ENCODE results near the gene PRR15. TPM values are rescaled to one million over a fixed set of nuclear protein-coding genes. Genes with fewer than 3 reads are reported as not detected.

Gene PRR15
- total RNA-seq, 1 experiment from 2014 or later: 2.9 TPM

DNA sequence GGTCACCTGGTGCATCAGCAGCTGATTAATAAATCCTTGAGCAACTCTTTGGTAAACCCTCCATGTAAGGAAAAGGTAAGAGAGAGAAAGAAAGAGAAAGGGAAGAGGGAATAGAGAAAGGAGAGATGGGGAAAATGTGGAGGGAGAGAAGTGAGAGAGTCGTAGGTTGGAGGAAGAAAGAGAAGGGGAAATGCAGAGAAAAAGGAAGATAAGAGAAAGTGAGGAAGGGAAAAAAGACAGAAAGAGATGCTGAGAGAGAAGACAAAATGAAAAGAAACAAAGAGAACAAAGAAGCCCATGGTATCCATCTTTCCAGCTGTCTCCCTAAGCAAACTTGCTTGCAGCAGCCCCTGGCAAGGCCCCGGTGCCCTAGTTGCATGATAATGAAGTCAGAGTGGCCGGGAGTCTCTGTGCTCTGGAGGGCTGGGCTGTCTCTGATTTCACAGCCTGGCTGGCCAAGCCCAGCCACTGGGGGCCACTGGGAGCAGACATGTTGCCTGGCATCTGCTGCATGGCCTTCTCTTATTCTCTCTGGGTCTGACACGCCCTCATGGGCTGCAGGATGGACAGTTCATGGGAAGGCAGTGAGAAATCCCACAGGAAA lies 48.4 kb downstream of the PRR15 start:
- peaks cover 0 to 18% of the 10 kb centered on the region in 2 experiments; a peak in 1 of 4 replicates for H3K4me1 ChIP-seq (ENCODE audit: control insufficient read depth in 1 of 2, insufficient read depth in 2 of 2, low read length in 2 of 2)
- RAD21 ChIA-PET (ENCODE audit: low non-redundant PET in 1 of 2, low total read pairs in 2 of 2, uncharacterized antibody in 2 of 2, unreplicated experiment in 2 of 2): no interaction called here
- CTCF ChIA-PET: no interaction called here

More for the DNA sequence above, 48.4 kb downstream of the PRR15 start:
- Histone ChIP-seq H3K9ac (ENCODE audit: low read length) (no peak overlapping the region), H3K27me3 (ENCODE audit: insufficient read depth, low read length) (no peaks in the 10 kb centered on the region), H3K36me3 (ENCODE audit: control insufficient read depth in 1 of 2, insufficient read depth in 2 of 2, low read length in 2 of 2) (no peaks in the 10 kb centered on the region), H3K27ac (ENCODE audit: low read depth, low read length) (no peak overlapping the region), H4K20me1 (ENCODE audit: insufficient read depth) (no peaks in the 10 kb centered on the region), H3K4me3 (replicated peaks in 1 of 2; ENCODE audit: low read depth in 1 of 2, low read length in 2 of 2) (no peak overlapping the region), H2AFZ (ENCODE audit: low read depth, low read length, poor library complexity, severe bottlenecking) (no peak overlapping the region), H3K79me2 (ENCODE audit: insufficient read depth, low read length) (no peaks in the 10 kb centered on the region), H3K9me3 (ENCODE audit: control insufficient read depth in 1 of 2, insufficient read depth in 1 of 2, low read depth in 1 of 2, low read length in 2 of 2) (0 out of 4 replicates have a peak, but pooled peaks cover 0 to 3% of the 10 kb centered on the region in 2 experiments), H3K9me2 (ENCODE audit: insufficient read depth) (no peaks in the 10 kb centered on the region), H3K4me2 (ENCODE audit: low read length) (no peak overlapping the region)
- intact Hi-C loops (cut with micrococcal nuclease): no loop called here
- POLR2A ChIA-PET: no interaction called here
- DNase-seq (ENCODE audit: low read depth, low spot score) (no peak), ATAC-seq (no peak)
- BruUV-seq (replicated peaks): no TSS peak
- TF ChIP-seq, protein P1, sequence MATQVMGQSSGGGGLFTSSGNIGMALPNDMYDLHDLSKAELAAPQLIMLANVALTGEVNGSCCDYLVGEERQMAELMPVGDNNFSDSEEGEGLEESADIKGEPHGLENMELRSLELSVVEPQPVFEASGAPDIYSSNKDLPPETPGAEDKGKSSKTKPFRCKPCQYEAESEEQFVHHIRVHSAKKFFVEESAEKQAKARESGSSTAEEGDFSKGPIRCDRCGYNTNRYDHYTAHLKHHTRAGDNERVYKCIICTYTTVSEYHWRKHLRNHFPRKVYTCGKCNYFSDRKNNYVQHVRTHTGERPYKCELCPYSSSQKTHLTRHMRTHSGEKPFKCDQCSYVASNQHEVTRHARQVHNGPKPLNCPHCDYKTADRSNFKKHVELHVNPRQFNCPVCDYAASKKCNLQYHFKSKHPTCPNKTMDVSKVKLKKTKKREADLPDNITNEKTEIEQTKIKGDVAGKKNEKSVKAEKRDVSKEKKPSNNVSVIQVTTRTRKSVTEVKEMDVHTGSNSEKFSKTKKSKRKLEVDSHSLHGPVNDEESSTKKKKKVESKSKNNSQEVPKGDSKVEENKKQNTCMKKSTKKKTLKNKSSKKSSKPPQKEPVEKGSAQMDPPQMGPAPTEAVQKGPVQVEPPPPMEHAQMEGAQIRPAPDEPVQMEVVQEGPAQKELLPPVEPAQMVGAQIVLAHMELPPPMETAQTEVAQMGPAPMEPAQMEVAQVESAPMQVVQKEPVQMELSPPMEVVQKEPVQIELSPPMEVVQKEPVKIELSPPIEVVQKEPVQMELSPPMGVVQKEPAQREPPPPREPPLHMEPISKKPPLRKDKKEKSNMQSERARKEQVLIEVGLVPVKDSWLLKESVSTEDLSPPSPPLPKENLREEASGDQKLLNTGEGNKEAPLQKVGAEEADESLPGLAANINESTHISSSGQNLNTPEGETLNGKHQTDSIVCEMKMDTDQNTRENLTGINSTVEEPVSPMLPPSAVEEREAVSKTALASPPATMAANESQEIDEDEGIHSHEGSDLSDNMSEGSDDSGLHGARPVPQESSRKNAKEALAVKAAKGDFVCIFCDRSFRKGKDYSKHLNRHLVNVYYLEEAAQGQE (IDR thresholded peaks at IDR 0.05; ENCODE audit: low read depth): no peak
- no peak for TF ChIP-seq JUND (IDR thresholded peaks at IDR 0.05)
- TF ChIP-seq RAD21 (IDR thresholded peaks at IDR 0.05; ENCODE audit: low read depth): no peak
- no peak for TF ChIP-seq POLR2A (IDR thresholded peaks at IDR 0.05; ENCODE audit: borderline replicate concordance, extremely low read depth, insufficient read depth, insufficient read length)
- no peak for TF ChIP-seq CEBPB (IDR thresholded peaks at IDR 0.05; ENCODE audit: low read depth)
- TF ChIP-seq, protein P2, sequence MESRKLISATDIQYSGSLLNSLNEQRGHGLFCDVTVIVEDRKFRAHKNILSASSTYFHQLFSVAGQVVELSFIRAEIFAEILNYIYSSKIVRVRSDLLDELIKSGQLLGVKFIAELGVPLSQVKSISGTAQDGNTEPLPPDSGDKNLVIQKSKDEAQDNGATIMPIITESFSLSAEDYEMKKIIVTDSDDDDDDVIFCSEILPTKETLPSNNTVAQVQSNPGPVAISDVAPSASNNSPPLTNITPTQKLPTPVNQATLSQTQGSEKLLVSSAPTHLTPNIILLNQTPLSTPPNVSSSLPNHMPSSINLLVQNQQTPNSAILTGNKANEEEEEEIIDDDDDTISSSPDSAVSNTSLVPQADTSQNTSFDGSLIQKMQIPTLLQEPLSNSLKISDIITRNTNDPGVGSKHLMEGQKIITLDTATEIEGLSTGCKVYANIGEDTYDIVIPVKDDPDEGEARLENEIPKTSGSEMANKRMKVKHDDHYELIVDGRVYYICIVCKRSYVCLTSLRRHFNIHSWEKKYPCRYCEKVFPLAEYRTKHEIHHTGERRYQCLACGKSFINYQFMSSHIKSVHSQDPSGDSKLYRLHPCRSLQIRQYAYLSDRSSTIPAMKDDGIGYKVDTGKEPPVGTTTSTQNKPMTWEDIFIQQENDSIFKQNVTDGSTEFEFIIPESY (IDR thresholded peaks at IDR 0.05; ENCODE audit: extremely low read depth, insufficient replicate concordance, low read length): no peak
- no peak for TF ChIP-seq SRF (IDR thresholded peaks at IDR 0.05; ENCODE audit: low read depth)
- TF ChIP-seq ZFX (IDR thresholded peaks at IDR 0.05): no peak
- TF ChIP-seq YY1 (IDR thresholded peaks at IDR 0.05; ENCODE audit: extremely low read depth, insufficient replicate concordance, low read depth, low read length): no peak
- TF ChIP-seq, protein P3, sequence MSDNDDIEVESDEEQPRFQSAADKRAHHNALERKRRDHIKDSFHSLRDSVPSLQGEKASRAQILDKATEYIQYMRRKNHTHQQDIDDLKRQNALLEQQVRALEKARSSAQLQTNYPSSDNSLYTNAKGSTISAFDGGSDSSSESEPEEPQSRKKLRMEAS (IDR thresholded peaks at IDR 0.05): no peak
- no peak for TF ChIP-seq FOSL1 (IDR thresholded peaks at IDR 0.05; ENCODE audit: low read depth)
- TF ChIP-seq EGR1 (IDR thresholded peaks at IDR 0.05; ENCODE audit: low read depth): no peak
- TF ChIP-seq POLR2AphosphoS5 (IDR thresholded peaks at IDR 0.05; ENCODE audit: low read depth, low read length): no peak
- no peak for TF ChIP-seq EZH2phosphoT487 (IDR thresholded peaks at IDR 0.05; ENCODE audit: borderline replicate concordance)
- TF ChIP-seq SP1 (IDR thresholded peaks at IDR 0.05; ENCODE audit: low read depth): no peak
- TF ChIP-seq, protein P4, sequence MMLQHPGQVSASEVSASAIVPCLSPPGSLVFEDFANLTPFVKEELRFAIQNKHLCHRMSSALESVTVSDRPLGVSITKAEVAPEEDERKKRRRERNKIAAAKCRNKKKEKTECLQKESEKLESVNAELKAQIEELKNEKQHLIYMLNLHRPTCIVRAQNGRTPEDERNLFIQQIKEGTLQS (IDR thresholded peaks at IDR 0.05): no peak
- TF ChIP-seq CBX3 (IDR thresholded peaks at IDR 0.05; ENCODE audit: low read depth): no peak
- no peak for TF ChIP-seq TCF7L2 (IDR thresholded peaks at IDR 0.05; ENCODE audit: borderline replicate concordance, extremely low read depth, insufficient read depth, insufficient read length)
- TF ChIP-seq, protein P5, sequence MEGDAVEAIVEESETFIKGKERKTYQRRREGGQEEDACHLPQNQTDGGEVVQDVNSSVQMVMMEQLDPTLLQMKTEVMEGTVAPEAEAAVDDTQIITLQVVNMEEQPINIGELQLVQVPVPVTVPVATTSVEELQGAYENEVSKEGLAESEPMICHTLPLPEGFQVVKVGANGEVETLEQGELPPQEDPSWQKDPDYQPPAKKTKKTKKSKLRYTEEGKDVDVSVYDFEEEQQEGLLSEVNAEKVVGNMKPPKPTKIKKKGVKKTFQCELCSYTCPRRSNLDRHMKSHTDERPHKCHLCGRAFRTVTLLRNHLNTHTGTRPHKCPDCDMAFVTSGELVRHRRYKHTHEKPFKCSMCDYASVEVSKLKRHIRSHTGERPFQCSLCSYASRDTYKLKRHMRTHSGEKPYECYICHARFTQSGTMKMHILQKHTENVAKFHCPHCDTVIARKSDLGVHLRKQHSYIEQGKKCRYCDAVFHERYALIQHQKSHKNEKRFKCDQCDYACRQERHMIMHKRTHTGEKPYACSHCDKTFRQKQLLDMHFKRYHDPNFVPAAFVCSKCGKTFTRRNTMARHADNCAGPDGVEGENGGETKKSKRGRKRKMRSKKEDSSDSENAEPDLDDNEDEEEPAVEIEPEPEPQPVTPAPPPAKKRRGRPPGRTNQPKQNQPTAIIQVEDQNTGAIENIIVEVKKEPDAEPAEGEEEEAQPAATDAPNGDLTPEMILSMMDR (IDR thresholded peaks at IDR 0.05 in 2 of 3, conservative IDR thresholded peaks at IDR 0.05 in 1 of 3; ENCODE audit: borderline replicate concordance in 1 of 3, insufficient read depth in 1 of 3, low read depth in 2 of 3, low read length in 2 of 3): no peak
- no peak for TF ChIP-seq ZNF274 (IDR thresholded peaks at IDR 0.05; ENCODE audit: low read depth, low read length)
